H9 (cell line): Measurements from ENCODE around the gene DNAJB6. TPM values are rescaled to one million over a fixed set of nuclear protein-coding genes. Genes with fewer than 3 reads are reported as not detected.

Experiments
- DNase-seq: peaks from one replicate; pipeline ENCODE4 v3.0.0-alpha.2; 2017
- H2AFZ ChIP-seq: one replicate; pipeline ENCODE4 v1.6.1; 2013; ENCODE audit warnings: mild to moderate bottlenecking, low read length, control low read depth, moderate library complexity
- H2AK5ac ChIP-seq: 2 replicates; pipeline ENCODE4 v1.6.1; 2013; ENCODE audit warnings: low read length, control low read depth, mixed read lengths; ENCODE audit not compliant: insufficient read length
- H2BK120ac ChIP-seq: one replicate; pipeline ENCODE4 v1.6.1; 2013; ENCODE audit warnings: low read depth, mild to moderate bottlenecking, low read length, control low read depth, inconsistent platforms; ENCODE audit not compliant: poor library complexity, severe bottlenecking
- H2BK12ac ChIP-seq: 2 replicates; pipeline ENCODE4 v1.6.1; 2013; ENCODE audit warnings: low read length, control low read depth, mixed read lengths, low read depth; ENCODE audit not compliant: insufficient read length
- H2BK15ac ChIP-seq: 2 replicates; pipeline ENCODE4 v1.6.1; 2013; ENCODE audit warnings: low read depth, low read length, control low read depth
- H2BK20ac ChIP-seq: one replicate; pipeline ENCODE4 v1.6.1; 2013; ENCODE audit warnings: low read depth, mild to moderate bottlenecking, low read length, control low read depth, inconsistent platforms; ENCODE audit not compliant: poor library complexity, severe bottlenecking
- H2BK5ac ChIP-seq: 2 replicates; pipeline ENCODE4 v1.6.1; 2013; ENCODE audit warnings: low read length, control low read depth, mixed read lengths; ENCODE audit not compliant: insufficient read length
- H3K14ac ChIP-seq: 2 replicates; pipeline ENCODE4 v1.6.1; 2013; ENCODE audit warnings: low read length, control low read depth; ENCODE audit not compliant: insufficient read depth
- H3K18ac ChIP-seq: 2 replicates; pipeline ENCODE4 v1.6.1; 2013; ENCODE audit warnings: low read depth, mild to moderate bottlenecking, mixed read lengths, low read length, control low read depth; ENCODE audit not compliant: insufficient read length
- H3K23ac ChIP-seq: 2 replicates; pipeline ENCODE4 v1.6.1; 2013; ENCODE audit warnings: low read length, control low read depth, mixed read lengths, low read depth; ENCODE audit not compliant: insufficient read length
- H3K23me2 ChIP-seq: 2 replicates; pipeline ENCODE4 v1.6.1; 2013; ENCODE audit warnings: low read depth, mild to moderate bottlenecking, mixed read lengths, low read length, control low read depth; ENCODE audit not compliant: insufficient read length, poor library complexity, severe bottlenecking
- H3K27ac ChIP-seq: 2 replicates; pipeline ENCODE4 v1.5.1; 2013; ENCODE audit warnings: low read length, control low read depth, mixed read lengths, low read depth; ENCODE audit not compliant: insufficient read length
- H3K27me3 ChIP-seq: 2 replicates; pipeline ENCODE4 v1.6.1; 2013; ENCODE audit warnings: low read length, control low read depth, inconsistent platforms; ENCODE audit not compliant: insufficient read depth
- H3K4ac ChIP-seq: 2 replicates; pipeline ENCODE4 v1.6.1; 2013; ENCODE audit warnings: low read depth, mild to moderate bottlenecking, control low read depth, inconsistent platforms, low read length, moderate library complexity
- H3K4me1 ChIP-seq: 2 replicates; pipeline ENCODE4 v1.6.1; 2013; ENCODE audit warnings: low read length, control low read depth, inconsistent platforms; ENCODE audit not compliant: insufficient read depth
- H3K4me2 ChIP-seq: 2 replicates; pipeline ENCODE4 v1.6.1; 2013; ENCODE audit warnings: low read length, control low read depth, mixed read lengths; ENCODE audit not compliant: insufficient read length, insufficient read depth
- H3K56ac ChIP-seq: 2 replicates; pipeline ENCODE4 v1.6.1; 2013; ENCODE audit warnings: low read depth, mild to moderate bottlenecking, mixed read lengths, low read length, control low read depth; ENCODE audit not compliant: insufficient read length
- H3K79me1 ChIP-seq: 2 replicates; pipeline ENCODE4 v1.6.1; 2013; ENCODE audit warnings: low read depth, mild to moderate bottlenecking, moderate library complexity, low read length, control low read depth, inconsistent platforms; ENCODE audit not compliant: insufficient read depth, poor library complexity, severe bottlenecking
- H3K79me2 ChIP-seq: 2 replicates; pipeline ENCODE4 v1.6.1; 2013; ENCODE audit warnings: low read length, control low read depth, inconsistent platforms; ENCODE audit not compliant: insufficient read depth
- H3K9ac ChIP-seq: 2 replicates; pipeline ENCODE4 v1.6.1; 2013; ENCODE audit warnings: low read length, control low read depth, mixed read lengths; ENCODE audit not compliant: insufficient read length; ENCODE audit errors: extremely low read depth
- H3K9me3 ChIP-seq: one replicate; pipeline ENCODE4 v1.6.1; 2013; ENCODE audit warnings: low read depth, low read length, inconsistent platforms; ENCODE audit not compliant: control insufficient read depth
- H3T11ph ChIP-seq: one replicate; pipeline ENCODE4 v1.6.1; 2013; ENCODE audit warnings: mild to moderate bottlenecking, low read length, control low read depth, inconsistent platforms
- H4K20me1 ChIP-seq: one replicate; pipeline ENCODE4 v1.6.1; 2013; ENCODE audit not compliant: control insufficient read depth, insufficient read length, insufficient read depth
- H4K5ac ChIP-seq: 2 replicates; pipeline ENCODE4 v1.6.1; 2013; ENCODE audit warnings: low read depth, mild to moderate bottlenecking, mixed read lengths, low read length, control low read depth; ENCODE audit not compliant: insufficient read length
- H4K8ac ChIP-seq: replicated peaks from 2 replicates; pipeline ENCODE4 v1.6.1; 2013; ENCODE audit warnings: low read length, control low read depth, mixed read lengths, low read depth; ENCODE audit not compliant: insufficient read length
- H4K91ac ChIP-seq: 2 replicates; pipeline ENCODE4 v1.6.1; 2013; ENCODE audit warnings: low read depth, mild to moderate bottlenecking, moderate library complexity, mixed read lengths, low read length, control low read depth; ENCODE audit not compliant: insufficient read length
- H3K27ac Mint-ChIP-seq, 3 experiments: 2 replicates in 2 of 3; 3 replicates in 1 of 3; pipeline ENCODE4 v1.8.0; 2020 to 2021; ENCODE audit warnings: mixed read lengths in 3 of 3, mild to moderate bottlenecking in 1 of 3, moderate library complexity in 1 of 3
- H3K27me3 Mint-ChIP-seq: 2 replicates; pipeline ENCODE4 v1.8.0; 2021; ENCODE audit warnings: low read depth, mild to moderate bottlenecking, moderate library complexity, mixed read lengths
- H3K36me3 Mint-ChIP-seq, 3 experiments: 2 replicates in 2 of 3; 3 replicates in 1 of 3; pipeline ENCODE4 v1.8.0; 2020 to 2021; ENCODE audit warnings: low read depth in 3 of 3, mixed read lengths in 3 of 3; ENCODE audit not compliant: insufficient read depth in 1 of 3
- H3K4me1 Mint-ChIP-seq, 2 experiments: 2 replicates each; pipeline ENCODE4 v1.8.0; 2020; ENCODE audit warnings: mixed read lengths in 2 of 2
- H3K4me3 Mint-ChIP-seq, 2 experiments: 2 replicates in 1 of 2; 3 replicates in 1 of 2; pipeline ENCODE4 v1.8.0; 2020 to 2021; ENCODE audit warnings: mild to moderate bottlenecking in 2 of 2, mixed read lengths in 2 of 2, moderate library complexity in 1 of 2
- H3K9me3 Mint-ChIP-seq, 2 experiments: 2 replicates in 1 of 2; 3 replicates in 1 of 2; pipeline ENCODE4 v1.8.0; 2020; ENCODE audit warnings: mild to moderate bottlenecking in 2 of 2, mixed read lengths in 2 of 2, moderate library complexity in 1 of 2
- CTCF ChIP-seq: fragments of 200-600 bp; sonication (generic); conservative IDR thresholded peaks from 3 replicates; pipeline ENCODE4 v1.8.0; 2021; ENCODE audit warnings: antibody characterized with exemption, mild to moderate bottlenecking
- WGBS: extraction: QIAGEN DNeasy Blood & Tissue Kit; methylation state at CpG from one replicate; pipeline ENCODE4 v1.1.7; 2013; ENCODE audit warnings: missing lambda C conversion rate, low lambda C conversion rate, mixed read lengths; ENCODE audit not compliant: insufficient read length; ENCODE audit errors: extremely low coverage; 5-methylcytosine and 5-hydroxymethylcytosine counted together
- total RNA-seq: library from RNA; stranded (reverse); gene quantifications from 2 replicates; pipeline ENCODE4 v1.2.1, GENCODE V29; 2021

DNAJB6 gene
- total RNA-seq, 1 experiment from 2014 or later = 215 TPM

GRCh38 chr7:157372300-157373232, 35.8 kb downstream of the DNAJB6 start:
- H3K27ac ChIP-seq = no peak overlapping the region
- peaks cover 3% of the 10 kb centered on the region for H4K20me1 ChIP-seq

More at GRCh38 chr7:157372300-157373232, 35.8 kb downstream of the DNAJB6 start:
- H3K9ac ChIP-seq = no peak overlapping the region
- H2BK5ac ChIP-seq = no peak overlapping the region
- no peaks in the 10 kb centered on the region for H3K27me3 Mint-ChIP-seq
- WGBS = no CpG with 5 or more reads among the region's 24 CpGs
- H3K4me1 ChIP-seq = peaks cover under 1% of the 10 kb centered on the region
- H2BK20ac ChIP-seq = no peak overlapping the region
- no peak overlapping the region for H3T11ph ChIP-seq
- no peaks in the 10 kb centered on the region for H3K27me3 ChIP-seq
- no peak overlapping the region for H3K23ac ChIP-seq
- DNase-seq = no peak
- H3K79me1 ChIP-seq = peaks cover 5% of the 10 kb centered on the region
- H3K23me2 ChIP-seq = no peaks in the 10 kb centered on the region
- no peak overlapping the region for H4K8ac ChIP-seq
- H3K56ac ChIP-seq = no peak overlapping the region
- H3K4me3 Mint-ChIP-seq = no peak overlapping the region
- H2BK12ac ChIP-seq = no peak overlapping the region
- H3K4me1 Mint-ChIP-seq = peaks cover 21 to 38% of the 10 kb centered on the region in 2 experiments
- no peak overlapping the region for H2AFZ ChIP-seq
- no peaks in the 10 kb centered on the region for H3K9me3 Mint-ChIP-seq
- H3K18ac ChIP-seq = no peak overlapping the region
- no peak for TF ChIP-seq CTCF
- H3K4ac ChIP-seq = no peak overlapping the region
- no peak overlapping the region for H4K5ac ChIP-seq
- peaks cover 58 to 88% (median 86%) of the 10 kb centered on the region in 3 experiments for H3K36me3 Mint-ChIP-seq
- H4K91ac ChIP-seq = no peak overlapping the region
- peak overlapping the region; percentile 36 to 89 (median 73); a peak in 3 of 7 replicates for H3K27ac Mint-ChIP-seq
- no peak overlapping the region for H2BK120ac ChIP-seq
- no peaks in the 10 kb centered on the region for H3K9me3 ChIP-seq
- H3K79me2 ChIP-seq = peaks cover 77% of the 10 kb centered on the region
- H2AK5ac ChIP-seq = no peak overlapping the region
- H2BK15ac ChIP-seq = no peak overlapping the region
- no peak overlapping the region for H3K4me2 ChIP-seq
- no peak overlapping the region for H3K14ac ChIP-seq
